Glutamatergic neuron (in vitro differentiated cells): ENCODE measurements around the gene TMEM256. TPM values are rescaled to one million over a fixed set of nuclear protein-coding genes. Genes with fewer than 3 reads are reported as not detected.

ENCODE experiments used
- DNase-seq: peaks from one replicate; pipeline ENCODE4 v3.0.0; 2022
- H3K27ac Mint-ChIP-seq: one replicate; pipeline ENCODE4 v1.8.0; 2020; ENCODE audit warnings: mild to moderate bottlenecking, mixed read lengths, inconsistent platforms; ENCODE audit not compliant: unreplicated experiment
- H3K27me3 Mint-ChIP-seq: one replicate; pipeline ENCODE4 v1.8.0; 2020; ENCODE audit warnings: mild to moderate bottlenecking, moderate library complexity, mixed read lengths, inconsistent platforms; ENCODE audit not compliant: unreplicated experiment
- H3K36me3 Mint-ChIP-seq: one replicate; pipeline ENCODE4 v1.8.0; 2020; ENCODE audit warnings: mild to moderate bottlenecking, mixed read lengths, inconsistent platforms; ENCODE audit not compliant: unreplicated experiment
- H3K4me1 Mint-ChIP-seq: one replicate; pipeline ENCODE4 v1.8.0; 2020; ENCODE audit warnings: mild to moderate bottlenecking, low read depth, mixed read lengths, inconsistent platforms; ENCODE audit not compliant: unreplicated experiment
- H3K4me3 Mint-ChIP-seq: one replicate; pipeline ENCODE4 v1.8.0; 2020; ENCODE audit warnings: mild to moderate bottlenecking, mixed read lengths, inconsistent platforms; ENCODE audit not compliant: unreplicated experiment
- H3K9me3 Mint-ChIP-seq: one replicate; pipeline ENCODE4 v1.8.0; 2020; ENCODE audit warnings: mild to moderate bottlenecking, moderate library complexity, mixed read lengths, inconsistent platforms; ENCODE audit not compliant: unreplicated experiment
- CTCF ChIP-seq: fragments of 200-600 bp; sonication (generic); IDR thresholded peaks from one replicate; pipeline ENCODE4 v1.5.0; 2021; ENCODE audit not compliant: partially characterized antibody, unreplicated experiment
- total RNA-seq: library from RNA; stranded (reverse); fragmentation: NEBNext Ultra II Directional; extraction: Animal tissue kit (Norgen Biotek cat#: 25700); gene quantifications from one replicate; pipeline ENCODE4 v1.2.1, GENCODE V29; 2021; ENCODE audit not compliant: unreplicated experiment

Gene TMEM256
- total RNA-seq, 1 donor from 2014 or later: 51.6 TPM

DNA sequence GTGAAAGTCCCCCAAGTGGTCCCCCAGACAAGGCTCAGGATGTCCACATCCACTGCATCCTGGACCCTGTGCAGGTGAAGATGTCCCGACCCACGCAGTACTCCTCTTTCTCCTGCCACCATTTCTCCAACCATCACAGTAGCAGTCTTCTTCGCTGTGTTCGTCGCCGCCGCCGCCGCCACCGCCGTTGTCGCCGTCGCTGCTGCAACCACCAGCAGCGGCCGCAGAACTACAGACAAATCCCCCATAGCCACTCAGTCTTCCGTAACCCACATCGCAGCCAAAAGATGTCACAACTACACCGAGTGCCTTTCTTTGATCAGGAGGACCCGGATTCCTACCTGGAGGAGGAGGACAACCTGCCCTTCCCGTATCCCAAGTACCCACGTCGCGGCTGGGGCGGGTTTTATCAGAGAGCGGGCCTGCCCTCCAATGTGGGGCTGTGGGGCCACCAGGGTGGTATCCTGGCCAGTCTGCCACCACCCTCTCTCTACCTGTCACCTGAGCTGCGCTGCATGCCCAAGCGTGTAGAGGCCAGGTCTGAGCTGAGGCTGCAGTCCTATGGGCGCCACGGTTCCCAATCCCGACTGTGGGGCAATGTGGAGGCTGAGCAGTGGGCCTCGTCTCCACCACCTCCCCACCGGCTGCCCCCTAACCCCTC lies 22.4 kb upstream of the TMEM256 start:
- no peaks in the 10 kb centered on the region for H3K36me3 Mint-ChIP-seq
- H3K27ac Mint-ChIP-seq: no peak overlapping the region
- peaks cover 2% of the 10 kb centered on the region for H3K4me1 Mint-ChIP-seq
- no peak for TF ChIP-seq CTCF
- peaks cover 3% of the 10 kb centered on the region for H3K9me3 Mint-ChIP-seq
- H3K27me3 Mint-ChIP-seq: peaks cover 13% of the 10 kb centered on the region
- no peak overlapping the region for H3K4me3 Mint-ChIP-seq
- no peak for DNase-seq

DNA sequence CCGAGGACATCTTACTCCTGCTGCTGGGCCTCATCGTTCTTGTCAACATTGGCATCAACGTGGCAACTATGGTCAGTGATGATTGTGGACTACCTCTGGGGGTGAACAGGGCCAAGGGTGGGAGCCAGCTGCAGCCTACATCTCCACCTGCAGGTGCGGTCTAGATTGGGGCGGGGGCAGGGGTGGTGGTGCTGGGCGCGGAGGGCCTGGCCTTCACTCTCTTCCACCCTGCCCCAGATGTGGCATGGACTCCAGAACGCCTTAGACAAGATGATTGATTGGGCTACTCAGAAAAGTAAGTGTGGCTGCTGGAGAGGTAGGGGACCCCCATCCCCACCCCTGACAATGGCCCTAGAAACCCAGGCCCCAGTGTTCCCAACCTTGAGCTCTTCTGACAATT lies 21.9 kb upstream of the TMEM256 start:
- peaks cover 2% of the 10 kb centered on the region for H3K9me3 Mint-ChIP-seq

DNA sequence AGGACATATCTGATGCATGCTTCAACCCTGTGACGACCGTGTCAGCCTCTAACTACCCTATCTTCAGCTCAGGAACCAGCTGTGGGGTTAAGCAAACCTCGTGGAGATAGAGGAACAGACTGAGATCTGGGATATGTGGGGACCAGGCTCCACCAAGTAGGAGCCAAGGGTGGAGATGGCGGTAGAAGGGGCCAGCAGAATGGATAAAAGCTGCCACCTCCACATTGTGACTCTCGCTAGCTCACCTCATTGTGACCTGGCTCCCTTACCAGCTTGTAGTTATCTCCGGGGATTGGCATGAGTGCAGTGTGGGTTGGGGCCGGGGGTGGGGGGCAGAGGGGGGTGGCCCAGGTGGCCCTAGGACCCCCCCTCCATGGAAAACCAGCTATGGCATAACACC lies 21.4 kb upstream of the TMEM256 start, which contains the start of gene SPEM2:
TSS of gene SPEM2 (plus strand) at position 301 of the 400 bp plus-strand sequence. CDS start at position 374, 73 bp downstream.
- Mint-ChIP-seq H3K4me1 (peaks cover 6% of the 10 kb centered on the region), H3K27me3 (peaks cover 12% of the 10 kb centered on the region), H3K9me3 (peaks cover 2% of the 10 kb centered on the region), H3K27ac (no peak within 1 kb of the TSS), H3K36me3 (no peaks in the 10 kb centered on the region), H3K4me3 (no peak within 1 kb of the TSS)
- no peak for DNase-seq
- TF ChIP-seq CTCF: no peak

More for the DNA sequence above, 21.9 kb upstream of the TMEM256 start:
- DNase-seq: no peak
- Mint-ChIP-seq H3K36me3 (no peaks in the 10 kb centered on the region), H3K27me3 (peaks cover 13% of the 10 kb centered on the region), H3K4me1 (peaks cover 5% of the 10 kb centered on the region), H3K4me3 (no peak overlapping the region), H3K27ac (no peak overlapping the region)
- no peak for TF ChIP-seq CTCF

DNA sequence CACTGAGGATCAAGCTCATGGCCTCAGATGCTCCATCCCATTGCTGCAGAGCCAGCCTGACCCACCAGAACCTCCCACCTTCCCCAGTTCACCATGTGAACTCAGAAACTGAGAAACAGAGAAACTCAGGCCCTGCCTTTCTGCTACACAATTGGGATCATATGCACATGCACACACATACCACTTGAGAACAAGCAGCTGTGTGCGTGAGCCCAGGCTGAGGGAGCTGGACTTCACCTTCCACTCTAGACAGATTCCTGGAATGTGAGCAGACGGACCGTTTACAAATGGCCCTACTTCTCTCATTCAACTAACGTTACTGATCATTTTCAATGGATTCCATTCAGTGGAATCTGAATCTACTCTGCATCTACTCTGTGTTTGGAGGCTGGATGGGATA lies 19.8 kb upstream of the TMEM256 start:
- H3K27ac Mint-ChIP-seq: no peak overlapping the region
- H3K4me3 Mint-ChIP-seq: no peak overlapping the region
- peaks cover 15% of the 10 kb centered on the region for H3K27me3 Mint-ChIP-seq

More for the DNA sequence above, 19.8 kb upstream of the TMEM256 start:
- Mint-ChIP-seq H3K36me3 (no peaks in the 10 kb centered on the region), H3K4me1 (peaks cover 19% of the 10 kb centered on the region), H3K9me3 (peaks cover 6% of the 10 kb centered on the region)
- no peak for TF ChIP-seq CTCF
- no peak for DNase-seq
